Heart left ventricle (tissue), 16 donors: Measurements from ENCODE around the gene UBQLN1. TPM values are rescaled to one million over a fixed set of nuclear protein-coding genes. Genes with fewer than 3 reads are reported as not detected.

Source experiments
- ATAC-seq, 4 donors: fragments of 200-7000 bp; cut with Tn5 transposase; one replicate each; pipeline ENCODE4 v1.9.1; 2020 to 2022; ENCODE audit warnings: moderate library complexity in 4 of 4, mild to moderate bottlenecking in 3 of 4, moderate number of reproducible peaks in 1 of 4
- DNase-seq, 5 donors: peaks; one replicate each; pipeline ENCODE4 v3.0.0-alpha.2; 2020
- H3K27ac ChIP-seq, 12 donors: fragments of 200-600 bp; sonication (generic) in 4 of 12; one replicate each; pipeline versions ENCODE4 v1.5.0 to v1.8.0; 2016 to 2022; ENCODE audit warnings: mild to moderate bottlenecking in 2 of 12
- H3K27me3 ChIP-seq, 9 donors: fragments of 200-600 bp; sonication (generic) in 2 of 9; one replicate each; pipeline versions ENCODE4 v1.5.1 to v1.8.0; 2016 to 2022; ENCODE audit warnings: mild to moderate bottlenecking in 3 of 9
- H3K36me3 ChIP-seq, 9 donors: fragments of 200-600 bp; sonication (generic) in 2 of 9; one replicate each; pipeline versions ENCODE4 v1.5.0 to v1.8.0; 2018 to 2022; ENCODE audit warnings: mild to moderate bottlenecking in 2 of 9
- H3K4me1 ChIP-seq, 12 donors: fragments of 200-600 bp; sonication (generic) in 4 of 12; one replicate each; pipeline versions ENCODE4 v1.5.0 to v1.8.0; 2016 to 2022; ENCODE audit warnings: mild to moderate bottlenecking in 3 of 12
- H3K4me3 ChIP-seq, 12 donors: fragments of 200-600 bp; sonication (generic) in 4 of 12; one replicate each; pipeline versions ENCODE4 v1.5.0 to v1.8.0; 2017 to 2022; ENCODE audit warnings: mild to moderate bottlenecking in 9 of 12, moderate library complexity in 4 of 12
- H3K9me3 ChIP-seq, 12 donors: fragments of 200-600 bp; sonication (generic) in 4 of 12; one replicate each; pipeline versions ENCODE4 v1.5.0 to v1.8.0; 2016 to 2022; ENCODE audit warnings: mild to moderate bottlenecking in 1 of 12
- POLR2A ChIP-seq, 2 donors: fragments of 450-650 bp; IDR thresholded peaks; one replicate each; pipeline ENCODE4 v1.6.1; 2017; ENCODE audit warnings: antibody characterized with exemption in 2 of 2, mild to moderate bottlenecking in 2 of 2, moderate library complexity in 2 of 2
- WGBS, 4 donors: extraction: QIAGEN DNeasy Blood & Tissue Kit in 2 of 4; methylation state at CpG; one replicate each; pipeline versions ENCODE4 v1.1.5 to v1.1.7; 2013 to 2018; 5-methylcytosine and 5-hydroxymethylcytosine counted together
- intact Hi-C, 10 donors: fragments of 100-400 bp; cut with DNase I; formaldehyde crosslinking; loops; one replicate each; pipeline versions ENCODE4 v1.11.1 to v1.14.2; 2022
- polyA plus RNA-seq, 2 donors: library from polyadenylated mRNA; stranded (reverse); fragments of 200-250 nt; gene quantifications; one replicate each; pipeline ENCODE4 v1.2.3, GENCODE V29; 2013
- total RNA-seq, 9 donors: library from RNA; depleted of rRNA in 2 of 9; stranded (reverse); fragments of >200 nt in 2 of 9; fragmentation: NEBNext Ultra II Directional in 3 of 9; extraction: Animal tissue kit (Norgen Biotek cat#: 25700) in 3 of 9; gene quantifications; one replicate each; pipeline versions ENCODE4 v1.1.0 to v1.2.4, GENCODE V29; 2016 to 2023
- TF ChIP-seq, protein P1 (sequence below), 12 donors: fragments of 200-600 bp; sonication (generic) in 4 of 12; IDR thresholded peaks; one replicate each; pipeline versions ENCODE4 v1.5.0 to v1.8.0; 2018 to 2022; ENCODE audit warnings: antibody characterized with exemption in 12 of 12, mild to moderate bottlenecking in 5 of 12
- donor health status: ischemic (EF 13 %, LVEDD 7.1; RV severe dilation, severe dysfunction).
- donor health status: healthy with polysubstance abuse.
- donor health status: DM: no; HTN: yes; CAD: no.
- donor health status: DM: no; HTN: no; CAD: no.
- donor health status: ischemic (EF 25% LVEDD 6.9; RV normal size, moderate dysfunction).
- donor health status: ischemic (EF 25% LVEDD 5.7; RV mildly dilated, moderate dysfunction).
- donor health status: healthy.
- donor health status: DM: yes; HTN: yes; CAD: no.
- donor health status: ischemic (EF 35%, LVEDD 5.7; RV mildly dilated, moderate dysfunction).
- donor health status: nonischemic (EF 11% LVEDD 7.7; RV severe dilation, severe dysfunction).
- donor health status: DM: yes; HTN: yes; CAD: no.
- donor health status: PGD.
- donor health status: ischemic (EF 29% LVEDD 5.4; RV normal size, mild dysfunction).
- donor health status: nonischemic (EF 23%, LVEDD 6.1; RV moderate dilation, normal function).

UBQLN1 gene
- total and polyA plus RNA-seq, 11 donors: 24.2 to 144 (median 98.2) TPM

DNA sequence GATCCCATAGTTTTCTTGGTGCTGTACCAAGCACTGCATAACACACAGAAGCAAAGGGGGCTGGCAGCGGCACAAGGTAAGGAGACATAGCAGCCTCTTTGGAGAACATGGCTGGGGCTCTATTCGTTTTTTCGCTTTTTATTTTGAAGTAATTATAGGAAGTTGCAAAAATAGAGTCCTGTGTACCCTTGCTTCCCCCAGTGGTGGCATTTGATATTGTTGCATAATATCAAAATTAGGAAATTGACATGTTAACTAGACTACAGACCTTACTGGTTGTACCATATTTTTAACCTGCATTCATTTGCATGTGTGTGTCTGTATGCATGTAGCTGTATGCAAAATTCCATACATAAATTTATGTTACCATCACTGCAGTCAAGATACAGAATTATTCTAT lies 6.6 kb upstream of the UBQLN1 start:
- WGBS, 4 donors: 67 to 83% (median 73%) methylated on average over 3 of the region's 3 CpGs

DNA sequence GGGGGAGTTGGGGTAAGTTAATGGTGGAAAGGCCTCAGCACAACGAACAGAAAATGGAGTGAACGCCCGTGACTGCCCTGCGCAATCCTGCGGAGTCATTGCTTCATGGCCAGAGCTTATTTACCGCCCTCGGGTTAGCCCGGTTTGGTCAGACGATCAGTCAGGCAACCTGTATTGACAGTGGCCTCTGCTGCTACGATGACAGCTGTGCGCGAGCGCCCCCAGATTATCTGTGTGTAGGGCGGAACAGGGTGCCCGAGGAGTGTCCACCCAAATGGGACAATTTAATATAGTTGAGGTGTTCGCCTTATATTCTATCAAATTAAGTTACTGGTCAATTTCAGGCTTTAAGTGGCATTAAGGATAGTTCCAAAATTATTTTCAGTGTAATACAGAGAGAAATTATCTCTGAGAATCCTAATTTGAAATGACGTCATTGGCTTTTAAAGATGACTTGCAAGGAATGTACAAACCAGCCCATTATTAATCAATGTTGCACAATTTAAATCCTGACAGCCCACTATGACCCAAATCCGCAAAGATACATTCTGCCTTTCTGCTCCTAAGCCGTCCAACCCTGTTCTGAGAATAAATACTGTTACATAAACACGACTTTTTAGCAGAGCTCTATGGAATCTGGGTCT lies 879 bp upstream of the UBQLN1 start:
- Histone ChIP-seq H3K27ac (peak overlapping the region; percentile 92 to 100 (median 98)), H3K4me1 (peaks cover 0 to 41% (median 18%) of the 10 kb centered on the region in 12 donors), H3K27me3 (no peaks in the 10 kb centered on the region), H3K9me3 (peaks cover 0 to 9% (median 0%) of the 10 kb centered on the region in 12 donors), H3K4me3 (peak overlapping the region; percentile 64 to 99 (median 86)), H3K36me3 (peaks cover 0 to 2% (median 0%) of the 10 kb centered on the region in 9 donors)
- ATAC-seq: peak; percentile 65 to 79 (median 72)
- peak; percentile 62 to 77 (median 70) for DNase-seq
- 15 to 18% (median 17%) methylated on average over 20 of the region's 20 CpGs for WGBS, 4 donors
- intact Hi-C loops: loop anchor here in 6 of 10 donors (2.0 to 10.0 kb wide), 5 partner anchors 41 to 206 kb away; partner anchors contain the start of gene IDNK (in 3 of the 6)
- no peak for TF ChIP-seq POLR2A (IDR thresholded peaks at IDR 0.05)
- TF ChIP-seq, protein P1, sequence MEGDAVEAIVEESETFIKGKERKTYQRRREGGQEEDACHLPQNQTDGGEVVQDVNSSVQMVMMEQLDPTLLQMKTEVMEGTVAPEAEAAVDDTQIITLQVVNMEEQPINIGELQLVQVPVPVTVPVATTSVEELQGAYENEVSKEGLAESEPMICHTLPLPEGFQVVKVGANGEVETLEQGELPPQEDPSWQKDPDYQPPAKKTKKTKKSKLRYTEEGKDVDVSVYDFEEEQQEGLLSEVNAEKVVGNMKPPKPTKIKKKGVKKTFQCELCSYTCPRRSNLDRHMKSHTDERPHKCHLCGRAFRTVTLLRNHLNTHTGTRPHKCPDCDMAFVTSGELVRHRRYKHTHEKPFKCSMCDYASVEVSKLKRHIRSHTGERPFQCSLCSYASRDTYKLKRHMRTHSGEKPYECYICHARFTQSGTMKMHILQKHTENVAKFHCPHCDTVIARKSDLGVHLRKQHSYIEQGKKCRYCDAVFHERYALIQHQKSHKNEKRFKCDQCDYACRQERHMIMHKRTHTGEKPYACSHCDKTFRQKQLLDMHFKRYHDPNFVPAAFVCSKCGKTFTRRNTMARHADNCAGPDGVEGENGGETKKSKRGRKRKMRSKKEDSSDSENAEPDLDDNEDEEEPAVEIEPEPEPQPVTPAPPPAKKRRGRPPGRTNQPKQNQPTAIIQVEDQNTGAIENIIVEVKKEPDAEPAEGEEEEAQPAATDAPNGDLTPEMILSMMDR (IDR thresholded peaks at IDR 0.05): peak in 6 of 12 donors; percentile 12 to 45 (median 26)

More for the DNA sequence above, 6.6 kb upstream of the UBQLN1 start:
- TF ChIP-seq, protein P1 (IDR thresholded peaks at IDR 0.05): peak in 5 of 12 donors; percentile 8 to 25 (median 21)
- TF ChIP-seq POLR2A (IDR thresholded peaks at IDR 0.05): no peak
- Histone ChIP-seq H3K4me1 (no peaks in the 10 kb centered on the region), H3K9me3 (peaks cover 0 to 9% (median 0%) of the 10 kb centered on the region in 12 donors), H3K27me3 (no peaks in the 10 kb centered on the region), H3K27ac (no peak overlapping the region), H3K4me3 (no peak overlapping the region), H3K36me3 (peaks cover 0 to 2% (median 0%) of the 10 kb centered on the region in 9 donors)
- ATAC-seq (no peak), DNase-seq (no peak)
- intact Hi-C loops: loop anchor here in 1 of 10 donors (10.0 kb wide), 1 partner anchor 90 kb away; the partner anchor contains the start of gene IDNK

DNA sequence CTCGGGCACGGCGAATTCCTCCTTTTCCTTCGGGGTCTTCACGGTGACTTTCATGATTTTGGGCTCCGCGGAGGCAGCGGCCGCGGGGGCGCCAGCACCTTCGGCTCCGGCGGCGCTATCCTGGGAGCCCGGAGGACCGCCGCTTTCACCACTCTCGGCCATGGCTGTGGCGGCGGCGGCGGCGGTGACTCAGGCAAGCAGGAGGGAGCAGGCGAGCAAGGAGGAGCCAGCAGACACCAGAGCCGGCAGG lies 315 bp downstream of the UBQLN1 start:
- intact Hi-C loops: loop anchor here in 5 of 10 donors (2.0 to 10.0 kb wide), 5 partner anchors 40 to 207 kb away; partner anchors contain the start of gene IDNK (in 4 of the 5)
- peaks cover under 1 to 53% (median 29%) of the 10 kb centered on the region in 12 donors for H3K4me1 ChIP-seq
- H3K36me3 ChIP-seq: no peaks in the 10 kb centered on the region
- peak overlapping the region; percentile 92 to 100 (median 98) for H3K27ac ChIP-seq
- WGBS, 4 donors: 0% methylated on average over 24 to 26 of the region's 26 CpGs; no CpG with 5 or more reads in 1 of the 4 donors
- peak overlapping the region; percentile 64 to 99 (median 86) for H3K4me3 ChIP-seq
- peaks cover 0 to 9% (median 0%) of the 10 kb centered on the region in 12 donors for H3K9me3 ChIP-seq
- no peak for TF ChIP-seq POLR2A (IDR thresholded peaks at IDR 0.05)
- TF ChIP-seq, protein P1 (IDR thresholded peaks at IDR 0.05): no peak
- H3K27me3 ChIP-seq: no peaks in the 10 kb centered on the region
- peak; percentile 10 to 85 (median 66) for ATAC-seq
- no peak for DNase-seq
